Measurements from ENCODE around the gene CNTNAP4. TPM values are rescaled to one million over a fixed set of nuclear protein-coding genes. Genes with fewer than 3 reads are reported as not detected.

The CNTNAP4 gene
- total RNA-seq, 2 donors from 2014 or later: not detected

DNA sequence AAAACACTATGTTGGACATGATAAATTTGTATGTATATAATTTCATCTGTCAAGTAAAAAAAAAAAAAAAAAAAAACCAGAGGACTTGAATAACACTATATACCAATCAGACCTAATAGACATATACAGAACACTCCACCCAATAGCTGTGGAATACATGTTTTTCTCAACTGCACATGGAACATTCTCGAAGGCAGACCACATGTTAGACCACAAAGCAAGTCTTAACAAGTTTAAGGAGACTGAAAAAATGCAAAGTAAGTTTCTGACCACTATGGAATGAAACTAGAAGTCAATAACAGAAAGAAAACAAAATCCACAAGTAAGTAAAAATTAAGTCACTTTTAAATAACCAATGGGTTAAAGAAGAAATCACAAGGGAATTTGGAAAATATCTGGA, 8.4 kb upstream of the CNTNAP4 start:
- DNase-seq: no peak
- no peak for ATAC-seq
- Histone ChIP-seq H3K27ac (no peak overlapping the region), H3K4me3 (no peak overlapping the region), H3K4me1 (no peaks in the 10 kb centered on the region), H3K9me3 (no peaks in the 10 kb centered on the region), H3K36me3 (replicated peaks in 1 of 2; ENCODE audit: insufficient read depth in 1 of 2, low read depth in 2 of 2) (no peaks in the 10 kb centered on the region), H3K27me3 (no peaks in the 10 kb centered on the region)
- 81 to 86% methylated on average over 1 of the region's 1 CpG for WGBS, 2 donors
- TF ChIP-seq, protein P1, sequence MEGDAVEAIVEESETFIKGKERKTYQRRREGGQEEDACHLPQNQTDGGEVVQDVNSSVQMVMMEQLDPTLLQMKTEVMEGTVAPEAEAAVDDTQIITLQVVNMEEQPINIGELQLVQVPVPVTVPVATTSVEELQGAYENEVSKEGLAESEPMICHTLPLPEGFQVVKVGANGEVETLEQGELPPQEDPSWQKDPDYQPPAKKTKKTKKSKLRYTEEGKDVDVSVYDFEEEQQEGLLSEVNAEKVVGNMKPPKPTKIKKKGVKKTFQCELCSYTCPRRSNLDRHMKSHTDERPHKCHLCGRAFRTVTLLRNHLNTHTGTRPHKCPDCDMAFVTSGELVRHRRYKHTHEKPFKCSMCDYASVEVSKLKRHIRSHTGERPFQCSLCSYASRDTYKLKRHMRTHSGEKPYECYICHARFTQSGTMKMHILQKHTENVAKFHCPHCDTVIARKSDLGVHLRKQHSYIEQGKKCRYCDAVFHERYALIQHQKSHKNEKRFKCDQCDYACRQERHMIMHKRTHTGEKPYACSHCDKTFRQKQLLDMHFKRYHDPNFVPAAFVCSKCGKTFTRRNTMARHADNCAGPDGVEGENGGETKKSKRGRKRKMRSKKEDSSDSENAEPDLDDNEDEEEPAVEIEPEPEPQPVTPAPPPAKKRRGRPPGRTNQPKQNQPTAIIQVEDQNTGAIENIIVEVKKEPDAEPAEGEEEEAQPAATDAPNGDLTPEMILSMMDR (IDR thresholded peaks at IDR 0.05): no peak
- no peak for TF ChIP-seq POLR2A (IDR thresholded peaks at IDR 0.05)
- intact Hi-C loops (cut with DNase I): no loop called here

DNA sequence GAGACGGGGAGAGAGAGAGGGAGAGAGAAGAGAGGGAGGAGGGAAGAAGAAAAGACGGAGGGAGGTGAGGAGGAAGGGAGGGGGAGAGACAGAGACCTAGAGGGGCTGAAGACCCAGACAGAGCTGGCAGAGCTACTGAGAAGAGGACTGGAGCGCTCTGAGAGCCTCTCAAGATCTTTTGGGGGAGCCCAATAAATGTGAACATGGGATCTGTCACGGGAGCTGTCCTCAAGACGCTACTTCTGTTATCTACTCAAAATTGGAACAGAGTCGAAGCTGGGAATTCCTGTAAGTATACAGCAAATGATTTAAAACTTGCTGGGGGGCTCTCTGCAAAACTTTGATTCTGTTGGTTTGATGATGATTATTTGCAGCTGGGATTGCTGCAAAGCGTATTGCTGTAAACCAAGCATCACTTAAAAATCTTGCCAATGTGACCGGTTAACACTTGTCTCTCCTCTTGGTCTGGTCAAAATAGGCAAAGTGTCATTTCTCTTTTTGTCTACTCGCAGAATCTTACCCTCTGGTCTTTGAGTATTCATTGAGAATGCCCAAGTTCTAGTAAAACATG, 344 bp downstream of the CNTNAP4 start:
- no peaks in the 10 kb centered on the region for H3K36me3 ChIP-seq (replicated peaks in 1 of 2; ENCODE audit: insufficient read depth in 1 of 2, low read depth in 2 of 2)
- 33 to 49% methylated on average over 9 of the region's 9 CpGs for WGBS, 2 donors
- peaks cover 0 to 3% of the 10 kb centered on the region in 2 donors for H3K27me3 ChIP-seq
- H3K4me1 ChIP-seq: no peaks in the 10 kb centered on the region
- H3K4me3 ChIP-seq: no peak overlapping the region
- no peaks in the 10 kb centered on the region for H3K9me3 ChIP-seq
- no peak for DNase-seq
- H3K27ac ChIP-seq: no peak overlapping the region
- TF ChIP-seq, protein P1 (IDR thresholded peaks at IDR 0.05): no peak
- no peak for TF ChIP-seq POLR2A (IDR thresholded peaks at IDR 0.05)
- intact Hi-C loops (cut with DNase I): no loop called here
- ATAC-seq: no peak

DNA sequence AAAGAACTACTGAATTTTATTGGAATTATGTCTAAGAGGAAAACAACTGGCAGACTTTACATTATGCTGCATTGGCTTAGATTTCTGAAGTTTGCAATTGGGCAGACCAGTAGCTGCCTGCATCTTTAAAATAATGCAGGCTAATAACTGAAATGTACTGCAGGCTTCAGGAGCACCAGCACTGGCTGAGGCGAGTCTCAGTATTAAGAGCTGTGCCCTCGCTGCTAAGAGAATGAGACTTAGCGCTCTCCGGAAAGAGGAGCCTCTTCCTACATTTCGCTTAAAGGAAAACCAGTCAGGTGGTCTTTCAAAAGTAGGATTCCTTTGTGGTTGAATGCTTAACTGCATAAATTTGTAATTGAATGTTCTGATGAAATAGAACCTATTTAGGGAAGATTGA, 885 bp downstream of the CNTNAP4 start:
- ATAC-seq: no peak
- intact Hi-C loops (cut with DNase I): no loop called here
- no peaks in the 10 kb centered on the region for H3K9me3 ChIP-seq
- peaks cover 0 to 3% of the 10 kb centered on the region in 2 donors for H3K27me3 ChIP-seq
- no peak overlapping the region for H3K27ac ChIP-seq
- H3K36me3 ChIP-seq (replicated peaks in 1 of 2; ENCODE audit: insufficient read depth in 1 of 2, low read depth in 2 of 2): no peaks in the 10 kb centered on the region
- DNase-seq: no peak
- H3K4me1 ChIP-seq: no peaks in the 10 kb centered on the region
- no peak for TF ChIP-seq POLR2A (IDR thresholded peaks at IDR 0.05)
- TF ChIP-seq, protein P1 (IDR thresholded peaks at IDR 0.05): no peak
- WGBS, 2 donors: 73 to 75% methylated on average over 5 of the region's 5 CpGs
- H3K4me3 ChIP-seq: no peak overlapping the region

DNA sequence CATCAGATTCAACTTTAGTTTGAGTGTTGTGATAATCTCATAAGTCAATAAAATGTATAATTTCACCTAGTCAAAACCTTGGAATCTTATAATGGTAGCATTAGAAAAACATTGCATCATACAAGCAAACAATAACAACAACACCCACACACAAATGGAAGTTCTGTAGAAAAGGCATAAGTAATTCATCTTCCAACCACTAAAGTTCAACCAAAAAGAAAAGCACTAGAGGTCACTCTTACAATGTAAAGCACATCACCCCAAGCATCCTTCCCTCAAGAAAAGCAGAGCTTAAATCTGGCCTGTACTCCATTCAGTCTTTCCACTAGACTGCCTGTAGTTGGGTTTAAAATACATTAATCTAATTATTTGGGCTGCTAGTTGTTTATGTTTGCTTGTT, 1.8 kb downstream of the CNTNAP4 start:
- TF ChIP-seq POLR2A (IDR thresholded peaks at IDR 0.05): no peak
- TF ChIP-seq, protein P1 (IDR thresholded peaks at IDR 0.05): peak in 4 of 7 experiments; percentile 20 to 55 (median 41)
- DNase-seq: no peak
- Histone ChIP-seq H3K36me3 (replicated peaks in 1 of 2; ENCODE audit: insufficient read depth in 1 of 2, low read depth in 2 of 2) (no peaks in the 10 kb centered on the region), H3K4me3 (no peak overlapping the region), H3K4me1 (no peaks in the 10 kb centered on the region), H3K27ac (no peak overlapping the region), H3K9me3 (no peaks in the 10 kb centered on the region), H3K27me3 (peaks cover 0 to 3% of the 10 kb centered on the region in 2 donors)
- ATAC-seq: no peak
- intact Hi-C loops (cut with DNase I): no loop called here

Measured in body of pancreas (tissue), 4 donors.